Sigmoid colon (tissue), 4 donors: ENCODE data around the gene L3HYPDH.

ENCODE experiments used
- POLR2A ChIP-seq, 2 donors: fragments of 450-650 bp; IDR thresholded peaks; one replicate each; pipeline ENCODE4 v1.6.1; 2016; ENCODE audit warnings: antibody characterized with exemption in 2 of 2, mild to moderate bottlenecking in 2 of 2, moderate library complexity in 2 of 2
- POLR2AphosphoS5 ChIP-seq, 4 donors: sonication (generic); formaldehyde crosslinking; IDR thresholded peaks; one replicate each; pipeline ENCODE4 v1.6.1; 2017; ENCODE audit warnings: antibody characterized with exemption in 4 of 4
- TF ChIP-seq, protein P1 (sequence below), 4 experiments: fragments of 450-650 bp in 3 of 4; fragments of 200-600 bp in 1 of 4; IDR thresholded peaks; one replicate each; pipeline ENCODE4 v1.5.1; 2016 to 2019; ENCODE audit warnings: antibody characterized with exemption in 4 of 4, mild to moderate bottlenecking in 3 of 4, moderate library complexity in 2 of 4

GRCh38 chr14:59429790-59430189 lies 54.4 kb downstream of the L3HYPDH start:
- TF ChIP-seq POLR2AphosphoS5 (IDR thresholded peaks at IDR 0.05) (no peak), POLR2A (IDR thresholded peaks at IDR 0.05) (no peak)
- TF ChIP-seq, protein P1, sequence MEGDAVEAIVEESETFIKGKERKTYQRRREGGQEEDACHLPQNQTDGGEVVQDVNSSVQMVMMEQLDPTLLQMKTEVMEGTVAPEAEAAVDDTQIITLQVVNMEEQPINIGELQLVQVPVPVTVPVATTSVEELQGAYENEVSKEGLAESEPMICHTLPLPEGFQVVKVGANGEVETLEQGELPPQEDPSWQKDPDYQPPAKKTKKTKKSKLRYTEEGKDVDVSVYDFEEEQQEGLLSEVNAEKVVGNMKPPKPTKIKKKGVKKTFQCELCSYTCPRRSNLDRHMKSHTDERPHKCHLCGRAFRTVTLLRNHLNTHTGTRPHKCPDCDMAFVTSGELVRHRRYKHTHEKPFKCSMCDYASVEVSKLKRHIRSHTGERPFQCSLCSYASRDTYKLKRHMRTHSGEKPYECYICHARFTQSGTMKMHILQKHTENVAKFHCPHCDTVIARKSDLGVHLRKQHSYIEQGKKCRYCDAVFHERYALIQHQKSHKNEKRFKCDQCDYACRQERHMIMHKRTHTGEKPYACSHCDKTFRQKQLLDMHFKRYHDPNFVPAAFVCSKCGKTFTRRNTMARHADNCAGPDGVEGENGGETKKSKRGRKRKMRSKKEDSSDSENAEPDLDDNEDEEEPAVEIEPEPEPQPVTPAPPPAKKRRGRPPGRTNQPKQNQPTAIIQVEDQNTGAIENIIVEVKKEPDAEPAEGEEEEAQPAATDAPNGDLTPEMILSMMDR (IDR thresholded peaks at IDR 0.05) = no peak
